ENCODE data around the gene CALU.

- TF ChIP-seq, protein P1, sequence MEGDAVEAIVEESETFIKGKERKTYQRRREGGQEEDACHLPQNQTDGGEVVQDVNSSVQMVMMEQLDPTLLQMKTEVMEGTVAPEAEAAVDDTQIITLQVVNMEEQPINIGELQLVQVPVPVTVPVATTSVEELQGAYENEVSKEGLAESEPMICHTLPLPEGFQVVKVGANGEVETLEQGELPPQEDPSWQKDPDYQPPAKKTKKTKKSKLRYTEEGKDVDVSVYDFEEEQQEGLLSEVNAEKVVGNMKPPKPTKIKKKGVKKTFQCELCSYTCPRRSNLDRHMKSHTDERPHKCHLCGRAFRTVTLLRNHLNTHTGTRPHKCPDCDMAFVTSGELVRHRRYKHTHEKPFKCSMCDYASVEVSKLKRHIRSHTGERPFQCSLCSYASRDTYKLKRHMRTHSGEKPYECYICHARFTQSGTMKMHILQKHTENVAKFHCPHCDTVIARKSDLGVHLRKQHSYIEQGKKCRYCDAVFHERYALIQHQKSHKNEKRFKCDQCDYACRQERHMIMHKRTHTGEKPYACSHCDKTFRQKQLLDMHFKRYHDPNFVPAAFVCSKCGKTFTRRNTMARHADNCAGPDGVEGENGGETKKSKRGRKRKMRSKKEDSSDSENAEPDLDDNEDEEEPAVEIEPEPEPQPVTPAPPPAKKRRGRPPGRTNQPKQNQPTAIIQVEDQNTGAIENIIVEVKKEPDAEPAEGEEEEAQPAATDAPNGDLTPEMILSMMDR (IDR thresholded peaks at IDR 0.05; ENCODE audit: insufficient read depth, low read length, poor library complexity, severe bottlenecking): no peak
- TF ChIP-seq EZH2phosphoT487 (conservative IDR thresholded peaks at IDR 0.05; ENCODE audit: low read length): no peak
Measured at GRCh38 chr7:128699895-128700294, 39.3 kb upstream of the CALU start.

Measured in SU-DHL-6 (cell line).